T-cell (primary cell): Measurements from ENCODE around the gene OR2A42. TPM values are rescaled to one million over a fixed set of nuclear protein-coding genes. Genes with fewer than 3 reads are reported as not detected.
"Not testable (repeated sequence)": the region's sequence is repeated elsewhere in the genome, so short reads cannot be mapped to it uniquely, and the experiment has no call there.

Experiments used
- ATAC-seq, 4 experiments: fragments of 200-7000 bp in 3 of 4; fragments of 150-1000 bp in 1 of 4; cut with Tn5 transposase; replicated peaks in 1 of 4; 1 replicate in 3 of 4; 2 replicates in 1 of 4; pipeline ENCODE4 v1.10.0; 2021; ENCODE audit warnings: moderate library complexity in 3 of 4, mild to moderate bottlenecking in 2 of 4, moderate number of reproducible peaks in 1 of 4
- CTCF ChIA-PET, 2 donors: fragments of 300-600 bp; sonication (Branson Sonifier 250); formaldehyde crosslinking; loops; one replicate each; lab custom pipeline; 2022; ENCODE audit warnings: antibody characterized with exemption in 2 of 2; lab: Charles Lee
- POLR2A ChIA-PET, 2 donors: fragments of 300-600 bp; sonication (Branson Sonifier 250); formaldehyde crosslinking; loops; one replicate each; lab custom pipeline; 2022; ENCODE audit warnings: antibody characterized with exemption in 2 of 2; lab: Charles Lee
- DNase-seq, 35 experiments: peaks; one replicate each; pipeline versions ENCODE4 v3.0.0 to v3.0.0-alpha.2; 2013 to 2023
- H3K27ac ChIP-seq: one replicate; pipeline ENCODE4 v1.5.1; 2013; ENCODE audit warnings: low read length
- H3K27me3 ChIP-seq, 2 experiments: replicated peaks in 1 of 2; 1 replicate in 1 of 2; 2 replicates in 1 of 2; pipeline versions ENCODE4 v1.6.1 to v1.7.0; 2013; ENCODE audit warnings: low read length in 1 of 2, mixed read lengths in 1 of 2; ENCODE audit not compliant: control insufficient read depth in 2 of 2, insufficient read depth in 2 of 2; ENCODE audit errors: extremely low read depth in 1 of 2
- H3K36me3 ChIP-seq, 2 donors: 1 replicate in 1 of 2; 2 replicates in 1 of 2; pipeline versions ENCODE4 v1.6.1 to v1.7.0; 2013; ENCODE audit warnings: low read length in 1 of 2; ENCODE audit not compliant: control insufficient read depth in 2 of 2, insufficient read depth in 1 of 2; ENCODE audit errors: extremely low read depth in 1 of 2
- H3K4me1 ChIP-seq, 2 experiments: 1 replicate in 1 of 2; 2 replicates in 1 of 2; pipeline versions ENCODE4 v1.6.1 to v1.7.0; 2013; ENCODE audit warnings: low read length in 2 of 2, mixed read lengths in 1 of 2; ENCODE audit not compliant: insufficient read depth in 2 of 2, control insufficient read depth in 1 of 2; ENCODE audit errors: extremely low read depth in 1 of 2
- H3K4me3 ChIP-seq, 2 donors: 1 replicate in 1 of 2; 2 replicates in 1 of 2; pipeline versions ENCODE4 v1.5.1 to v1.7.0; 2013; ENCODE audit warnings: mild to moderate bottlenecking in 2 of 2, low read length in 1 of 2, moderate library complexity in 1 of 2; ENCODE audit not compliant: control insufficient read depth in 1 of 2; ENCODE audit errors: extremely low read depth in 1 of 2
- H3K9me3 ChIP-seq: 2 replicates; pipeline ENCODE4 v1.7.0; 2013
- H3K27ac Mint-ChIP-seq, 2 donors: one replicate each; pipeline ENCODE4 v1.8.0; 2020 to 2021; ENCODE audit warnings: mild to moderate bottlenecking in 2 of 2, mixed read lengths in 2 of 2
- H3K27me3 Mint-ChIP-seq, 2 donors: one replicate each; pipeline ENCODE4 v1.8.0; 2021 to 2022; ENCODE audit warnings: mixed read lengths in 2 of 2
- H3K36me3 Mint-ChIP-seq: one replicate; pipeline ENCODE4 v1.8.0; 2021; ENCODE audit warnings: mixed read lengths
- H3K4me1 Mint-ChIP-seq, 3 donors: one replicate each; pipeline ENCODE4 v1.8.0; 2020 to 2022; ENCODE audit warnings: mixed read lengths in 3 of 3, mild to moderate bottlenecking in 1 of 3
- H3K4me3 Mint-ChIP-seq, 3 donors: one replicate each; pipeline ENCODE4 v1.8.0; 2020 to 2022; ENCODE audit warnings: mild to moderate bottlenecking in 3 of 3, mixed read lengths in 3 of 3, moderate library complexity in 3 of 3
- H3K9me3 Mint-ChIP-seq, 3 donors: one replicate each; pipeline ENCODE4 v1.8.0; 2020 to 2022; ENCODE audit warnings: mixed read lengths in 3 of 3
- WGBS: methylation state at CpG from one replicate; pipeline ENCODE4 v1.1.5; 2013; ENCODE audit warnings: missing lambda C conversion rate; ENCODE audit not compliant: insufficient coverage; 5-methylcytosine and 5-hydroxymethylcytosine counted together
- total RNA-seq, 35 experiments: library from RNA in 6 of 35; stranded (reverse) in 6 of 35; fragments of 120-200 nt in 1 of 35; gene quantifications; one replicate each; pipeline versions ENCODE4 v1.2.1 to v1.2.4 and lab custom pipeline; 2013 to 2026

OR2A42 gene
- total RNA-seq, 5 donors from 2014 or later (not counting 1 experiment from before 2014, with no cell fraction given): 0.09 to 0.13 TPM; not detected in 3

DNA sequence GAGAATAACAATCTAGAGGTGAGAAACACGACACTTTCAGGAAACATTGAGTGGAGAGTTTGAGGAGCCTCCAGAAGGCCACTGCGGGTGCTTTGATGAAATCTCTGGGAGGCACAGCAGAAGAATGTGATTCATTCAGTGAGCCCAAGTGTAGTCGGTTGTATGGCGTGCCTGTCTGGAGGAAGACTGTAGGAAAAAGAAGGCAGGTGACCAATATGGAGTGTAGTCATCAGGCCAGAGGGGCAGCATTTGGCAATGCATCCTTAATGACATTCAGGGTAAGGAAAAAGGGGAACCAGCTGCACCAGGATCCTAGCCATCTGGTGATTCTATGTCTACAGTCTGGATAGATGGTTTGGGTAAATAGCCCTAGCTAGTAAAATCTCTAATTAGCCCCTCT lies 12.9 kb upstream of the OR2A42 start:
- ATAC-seq, H3K36me3 ChIP-seq, H3K27me3 ChIP-seq, H3K9me3 ChIP-seq, CTCF ChIA-PET, H3K27me3 Mint-ChIP-seq, H3K4me3 ChIP-seq, DNase-seq, H3K27ac ChIP-seq, H3K4me1 Mint-ChIP-seq, H3K27ac Mint-ChIP-seq, H3K4me3 Mint-ChIP-seq, H3K4me1 ChIP-seq, H3K36me3 Mint-ChIP-seq, POLR2A ChIA-PET, H3K9me3 Mint-ChIP-seq: not testable (repeated sequence)
- no CpG with 5 or more reads among the region's 4 CpGs for WGBS

DNA sequence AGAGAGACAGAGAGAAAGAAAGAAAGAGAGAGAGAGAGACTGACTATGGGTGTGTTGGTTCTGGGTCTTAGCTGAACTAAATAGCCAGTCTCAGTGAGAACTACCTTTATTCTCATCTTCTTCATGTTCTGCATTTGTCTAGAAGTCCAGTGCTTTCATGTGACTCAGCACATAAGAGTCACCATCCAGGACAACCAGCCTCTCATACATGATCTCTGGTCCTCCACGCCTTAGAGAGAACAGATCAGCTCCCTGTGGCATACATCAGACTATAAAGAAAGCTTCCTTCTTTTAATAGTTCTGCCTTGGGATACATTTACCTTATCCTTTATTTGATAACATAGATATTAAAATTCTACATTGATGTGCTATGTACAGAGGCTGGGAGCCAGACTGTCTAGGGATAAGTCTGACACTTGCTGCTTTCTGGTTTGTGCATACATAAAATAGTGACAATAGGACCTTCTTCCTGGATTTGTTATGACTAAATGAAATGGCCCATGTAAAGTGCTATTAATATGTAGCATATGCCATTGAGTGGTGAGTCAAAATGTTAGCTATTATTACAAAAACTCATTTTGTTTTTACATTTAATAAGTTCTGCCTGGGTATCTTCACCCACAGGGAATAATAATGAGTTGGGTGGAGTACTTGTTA lies 8.4 kb upstream of the OR2A42 start:
- WGBS: no CpG with 5 or more reads among the region's 1 CpG
- H3K36me3 Mint-ChIP-seq, ATAC-seq, H3K9me3 Mint-ChIP-seq, H3K27me3 Mint-ChIP-seq, H3K27ac ChIP-seq, H3K9me3 ChIP-seq, H3K4me1 ChIP-seq, H3K4me1 Mint-ChIP-seq, H3K36me3 ChIP-seq, DNase-seq, POLR2A ChIA-PET, H3K27me3 ChIP-seq, H3K27ac Mint-ChIP-seq, H3K4me3 ChIP-seq, CTCF ChIA-PET, H3K4me3 Mint-ChIP-seq: not testable (repeated sequence)

DNA sequence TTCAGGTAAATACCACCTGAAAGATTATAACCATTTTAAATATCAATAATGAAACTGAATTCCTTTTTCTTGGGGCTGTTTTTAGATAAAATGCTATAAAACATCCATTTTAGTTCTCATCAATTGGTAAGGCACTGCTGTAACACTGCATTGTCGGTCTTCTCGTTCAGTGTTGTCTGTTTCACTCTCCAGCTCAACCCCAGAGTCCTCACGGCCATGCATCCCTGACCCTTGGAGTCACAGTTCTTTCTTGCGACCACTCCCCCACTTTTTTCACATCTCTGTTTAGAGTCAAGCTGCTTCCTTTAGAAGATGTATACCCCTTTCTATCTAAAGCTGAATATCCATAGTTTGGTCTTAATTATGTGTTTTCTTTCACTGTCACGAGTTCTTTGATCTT lies 7.6 kb upstream of the OR2A42 start:
- POLR2A ChIA-PET, ATAC-seq, H3K36me3 ChIP-seq, H3K27ac ChIP-seq, DNase-seq, H3K4me3 ChIP-seq, H3K4me3 Mint-ChIP-seq, H3K4me1 Mint-ChIP-seq, H3K27me3 ChIP-seq, H3K36me3 Mint-ChIP-seq, H3K27me3 Mint-ChIP-seq, H3K27ac Mint-ChIP-seq, H3K9me3 ChIP-seq, H3K9me3 Mint-ChIP-seq, H3K4me1 ChIP-seq, CTCF ChIA-PET: not testable (repeated sequence)
- no CpG with 5 or more reads among the region's 5 CpGs for WGBS

DNA sequence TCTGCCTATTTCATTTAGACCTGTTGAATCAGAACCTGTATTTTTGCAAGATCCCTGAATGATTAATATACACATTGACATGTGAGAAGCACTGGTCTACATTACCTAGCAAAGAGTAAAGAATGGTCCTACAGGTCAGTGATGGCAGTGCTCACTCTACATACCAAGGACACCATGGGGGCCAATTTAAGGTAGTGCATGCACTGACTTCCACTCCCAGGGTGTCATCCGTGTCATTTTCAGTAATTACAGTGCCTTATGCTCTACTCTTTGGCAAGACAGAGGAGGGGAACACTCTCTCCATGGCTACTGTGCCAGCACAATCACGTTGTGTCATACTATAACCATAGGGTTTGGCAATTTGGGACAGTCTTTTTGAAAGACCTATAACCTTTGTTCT lies 6.0 kb upstream of the OR2A42 start:
- H3K4me1 Mint-ChIP-seq, DNase-seq, ATAC-seq, H3K4me3 ChIP-seq, H3K27ac ChIP-seq, H3K4me3 Mint-ChIP-seq, H3K4me1 ChIP-seq, CTCF ChIA-PET, H3K9me3 Mint-ChIP-seq, H3K27ac Mint-ChIP-seq, H3K36me3 ChIP-seq, H3K27me3 ChIP-seq, POLR2A ChIA-PET, H3K27me3 Mint-ChIP-seq, H3K9me3 ChIP-seq, H3K36me3 Mint-ChIP-seq: not testable (repeated sequence)
- WGBS: no CpG with 5 or more reads among the region's 2 CpGs

DNA sequence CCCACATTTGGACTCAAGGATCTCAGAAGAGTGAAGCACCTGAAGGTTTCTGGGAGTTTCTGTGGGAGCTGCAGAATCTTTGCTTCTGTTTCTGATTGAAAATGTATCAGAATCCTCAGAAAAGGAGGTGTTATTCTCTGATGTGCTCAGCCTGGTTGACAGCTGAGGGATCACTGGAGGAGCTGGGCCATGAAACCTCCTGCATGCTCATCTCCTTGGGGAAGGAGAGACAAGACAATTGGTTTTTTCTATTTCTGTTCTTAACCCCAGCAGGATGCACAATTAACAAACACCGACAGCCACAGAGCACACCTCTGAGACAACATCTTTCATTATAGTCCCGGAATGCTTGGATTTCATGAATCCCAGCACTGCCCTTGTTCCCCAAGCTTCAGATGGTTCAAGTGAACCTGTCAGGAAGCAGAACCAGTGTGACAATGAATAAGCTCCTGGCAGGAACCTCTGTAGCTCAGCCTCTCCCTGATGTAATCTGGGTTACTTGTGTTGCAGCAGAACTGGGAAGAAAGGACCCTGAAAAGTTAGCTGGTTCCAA lies 799 bp downstream of the OR2A42 start:
- CTCF ChIA-PET, H3K4me3 Mint-ChIP-seq, H3K4me1 Mint-ChIP-seq: not testable (repeated sequence)

DNA sequence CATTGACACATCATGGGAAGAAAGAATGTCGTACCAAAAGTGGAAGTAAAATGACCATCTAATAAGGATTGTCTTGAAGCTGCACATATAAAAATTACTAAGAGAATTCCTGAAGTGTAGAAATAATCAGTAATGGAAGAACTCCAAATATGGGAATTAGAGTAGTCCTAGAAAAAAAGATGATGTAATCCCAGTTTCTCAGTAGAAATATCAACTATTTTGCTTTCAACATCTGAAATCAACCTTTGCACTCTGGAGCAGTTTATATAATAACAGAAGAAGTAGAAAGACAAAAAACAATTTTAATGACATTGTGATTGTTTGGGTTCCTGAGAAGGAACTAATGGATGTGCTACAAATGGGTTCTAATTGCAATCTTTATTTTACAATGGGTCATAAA lies 6.4 kb downstream of the OR2A42 start:
- H3K4me3 ChIP-seq, POLR2A ChIA-PET, H3K4me3 Mint-ChIP-seq, H3K4me1 Mint-ChIP-seq, H3K27me3 ChIP-seq, H3K27me3 Mint-ChIP-seq, DNase-seq, H3K9me3 Mint-ChIP-seq, ATAC-seq, H3K9me3 ChIP-seq, H3K36me3 Mint-ChIP-seq, H3K4me1 ChIP-seq, H3K36me3 ChIP-seq, H3K27ac ChIP-seq, CTCF ChIA-PET, H3K27ac Mint-ChIP-seq: not testable (repeated sequence)
- WGBS: no CpG with 5 or more reads among the region's 1 CpG

More for the DNA sequence above, 799 bp downstream of the OR2A42 start:
- H3K9me3 ChIP-seq, H3K27me3 Mint-ChIP-seq, H3K27ac ChIP-seq, H3K36me3 ChIP-seq, POLR2A ChIA-PET, ATAC-seq, H3K27ac Mint-ChIP-seq, H3K4me3 ChIP-seq, H3K9me3 Mint-ChIP-seq, DNase-seq, H3K4me1 ChIP-seq, H3K27me3 ChIP-seq, H3K36me3 Mint-ChIP-seq: not testable (repeated sequence)
- no CpG with 5 or more reads among the region's 2 CpGs for WGBS

DNA sequence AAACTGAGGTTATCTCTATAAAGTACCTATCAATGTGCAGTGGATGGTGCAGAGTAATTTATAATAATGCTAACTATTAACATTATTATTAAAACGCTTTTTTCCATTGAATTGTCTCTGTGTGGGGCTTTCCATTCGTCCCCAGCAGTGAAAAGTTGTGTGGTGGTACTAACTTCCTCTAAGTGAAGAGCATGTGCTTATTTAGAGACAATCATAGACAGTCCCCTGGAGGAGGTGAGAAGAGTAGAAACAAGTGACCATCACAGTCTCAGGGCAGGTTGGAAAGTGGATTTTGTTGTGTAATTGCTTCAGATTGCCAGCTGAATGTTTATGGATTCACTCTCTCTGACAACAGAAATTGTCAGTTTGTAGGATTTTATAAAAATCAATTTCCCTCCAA lies 8.4 kb downstream of the OR2A42 start:
- CTCF ChIA-PET, H3K4me3 ChIP-seq, H3K9me3 ChIP-seq, H3K4me1 Mint-ChIP-seq, H3K36me3 ChIP-seq, H3K27ac ChIP-seq, H3K27me3 Mint-ChIP-seq, H3K36me3 Mint-ChIP-seq, ATAC-seq, H3K27ac Mint-ChIP-seq, DNase-seq, H3K27me3 ChIP-seq, H3K9me3 Mint-ChIP-seq, H3K4me1 ChIP-seq, H3K4me3 Mint-ChIP-seq, POLR2A ChIA-PET: not testable (repeated sequence)
- no CpG with 5 or more reads among the region's 2 CpGs for WGBS
